Measurements from ENCODE around the gene DIAPH1.

GRCh38 chr5:141516672-141517025, 102.2 kb downstream of the DIAPH1 start:
- TF ChIP-seq CTCF (conservative IDR thresholded peaks at IDR 0.05), result no peak
- no peak for TF ChIP-seq EZH2 (IDR thresholded peaks at IDR 0.05; ENCODE audit: low read depth)

Measured in PC-9 (cell line).